Measurements from ENCODE around the gene PTGES2. TPM values are rescaled to one million over a fixed set of nuclear protein-coding genes. Genes with fewer than 3 reads are reported as not detected.

PTGES2 gene
- total and polyA plus RNA-seq, 9 of the 15 experiments (the other 6 are each of a cell fraction or from before 2014, with no cell fraction given): 2.4 to 196 (median 90.1) TPM

- TF ChIP-seq CHD7 (IDR thresholded peaks at IDR 0.05; ENCODE audit: low read depth, low read length) (no peak), ZNF280B (CRISPR knock-in tag; IDR thresholded peaks at IDR 0.05) (no peak), NR0B1 (IDR thresholded peaks at IDR 0.05; ENCODE audit: partially characterized antibody) (no peak), HOMEZ (CRISPR knock-in tag; IDR thresholded peaks at IDR 0.05) (no peak), E2F6 (IDR thresholded peaks at IDR 0.05; ENCODE audit: borderline replicate concordance in 1 of 2, extremely low read depth in 1 of 2, insufficient read depth in 1 of 2, insufficient read length in 1 of 2, low read depth in 1 of 2, low read length in 1 of 2, poor library complexity in 1 of 2, severe bottlenecking in 1 of 2) (peak in 1 of 2 experiments; percentile 25), ARHGAP35 (IDR thresholded peaks at IDR 0.05; ENCODE audit: partially characterized antibody) (no peak), ZNF584 (CRISPR knock-in tag; IDR thresholded peaks at IDR 0.05; ENCODE audit: low read depth) (0 out of 2 replicates have a peak, but pooled peaks have one; percentile 42)
Observed at GRCh38 chr9:128115187-128116103, 12.1 kb downstream of the PTGES2 start (continued).
